CD4-positive, alpha-beta T cell (primary cell): Measurements from ENCODE around the gene BARX1. TPM values are rescaled to one million over a fixed set of nuclear protein-coding genes. Genes with fewer than 3 reads are reported as not detected.

Experiments used
- ATAC-seq: fragments of 200-7000 bp; cut with Tn5 transposase; one replicate; pipeline ENCODE4 v1.10.0; 2022; ENCODE audit warnings: mild to moderate bottlenecking; ENCODE audit not compliant: poor library complexity
- CTCF ChIA-PET: fragments of 350-600 bp; sonication (Branson Sonifier 250); formaldehyde crosslinking; loops from one replicate; lab custom pipeline; 2021; ENCODE audit warnings: antibody characterized with exemption, inconsistent platforms; lab: Charles Lee
- POLR2A ChIA-PET: fragments of 350-600 bp; sonication (Branson Sonifier 250); formaldehyde crosslinking; loops from one replicate; lab custom pipeline; 2021; ENCODE audit warnings: antibody characterized with exemption, inconsistent platforms; lab: Charles Lee
- DNase-seq, 14 experiments: peaks; one replicate each; pipeline ENCODE4 v3.0.0-alpha.2; 2013 to 2020; ENCODE audit warnings: mixed read lengths in 2 of 14
- H3K27ac ChIP-seq, 2 donors: one replicate each; pipeline versions ENCODE4 v1.5.1 to v1.7.0; 2013; ENCODE audit warnings: low read length in 2 of 2, low read depth in 1 of 2, mild to moderate bottlenecking in 1 of 2
- H3K27me3 ChIP-seq, 2 experiments: 1 replicate in 1 of 2; 2 replicates in 1 of 2; pipeline versions ENCODE4 v1.6.1 to v1.7.0; 2013; ENCODE audit warnings: low read length in 2 of 2, control low read depth in 1 of 2, mild to moderate bottlenecking in 1 of 2, moderate library complexity in 1 of 2; ENCODE audit not compliant: insufficient read depth in 2 of 2, control insufficient read depth in 1 of 2
- H3K36me3 ChIP-seq: one replicate; pipeline ENCODE4 v1.6.1; 2013; ENCODE audit warnings: low read length, control low read depth; ENCODE audit not compliant: insufficient read depth
- H3K4me1 ChIP-seq: one replicate; pipeline ENCODE4 v1.6.1; 2013; ENCODE audit warnings: low read length, control low read depth; ENCODE audit not compliant: insufficient read depth
- H3K4me3 ChIP-seq: one replicate; pipeline ENCODE4 v1.5.1; 2013; ENCODE audit warnings: mild to moderate bottlenecking, low read length, moderate library complexity
- H3K9me3 ChIP-seq, 2 experiments: 1 replicate in 1 of 2; 2 replicates in 1 of 2; pipeline versions ENCODE4 v1.6.1 to v1.7.0; 2013; ENCODE audit warnings: low read length in 2 of 2, mild to moderate bottlenecking in 2 of 2, control low read depth in 1 of 2, moderate library complexity in 1 of 2; ENCODE audit not compliant: control insufficient read depth in 1 of 2, insufficient read depth in 1 of 2
- H3K27ac Mint-ChIP-seq: one replicate; pipeline ENCODE4 v1.8.0; 2020; ENCODE audit warnings: mixed read lengths
- H3K27me3 Mint-ChIP-seq: one replicate; pipeline ENCODE4 v1.8.0; 2021; ENCODE audit warnings: mixed read lengths
- H3K36me3 Mint-ChIP-seq: one replicate; pipeline ENCODE4 v1.8.0; 2021; ENCODE audit warnings: low read depth, mixed read lengths
- H3K4me1 Mint-ChIP-seq: one replicate; pipeline ENCODE4 v1.8.0; 2021; ENCODE audit warnings: low read depth, mixed read lengths
- H3K4me3 Mint-ChIP-seq: one replicate; pipeline ENCODE4 v1.8.0; 2020; ENCODE audit warnings: mild to moderate bottlenecking, mixed read lengths
- H3K9me3 Mint-ChIP-seq: one replicate; pipeline ENCODE4 v1.8.0; 2020; ENCODE audit warnings: mixed read lengths
- CTCF ChIP-seq: fragments of 200-600 bp; IDR thresholded peaks from one replicate; pipeline ENCODE4 v1.8.0; 2022; ENCODE audit warnings: antibody characterized with exemption, mild to moderate bottlenecking
- intact Hi-C, 2 experiments: fragments of 100-400 bp; cut with DNase I in 1 of 2; cut with micrococcal nuclease in 1 of 2; formaldehyde crosslinking; loops; one replicate each; pipeline versions ENCODE4 v1.15.1 to v1.9.0; 2023 to 2025; cut with DNase I, micrococcal nuclease
- total RNA-seq, 174 experiments: library from RNA in 2 of 174; stranded (reverse) in 2 of 174; gene quantifications; one replicate each; pipeline ENCODE4 v1.2.3 and lab custom pipeline; 2021 to 2026

The BARX1 gene
- total RNA-seq, 2 experiments from 2014 or later, result 0.17 to 0.33 TPM

GRCh38 chr9:93996367-93996766, 41.2 kb upstream of the BARX1 start:
- DNase-seq (no peak), ATAC-seq (no peak)
- CTCF ChIA-PET, result no interaction called here
- no peaks in the 10 kb centered on the region for H3K9me3 Mint-ChIP-seq
- H3K4me1 Mint-ChIP-seq, result no peaks in the 10 kb centered on the region
- Histone ChIP-seq H3K4me3 (no peak overlapping the region), H3K27ac (no peak overlapping the region), H3K4me1 (no peaks in the 10 kb centered on the region), H3K9me3 (no peaks in the 10 kb centered on the region), H3K36me3 (no peaks in the 10 kb centered on the region), H3K27me3 (no peaks in the 10 kb centered on the region)
- TF ChIP-seq CTCF, result no peak
- H3K4me3 Mint-ChIP-seq, result no peak overlapping the region
- H3K27me3 Mint-ChIP-seq, result peaks cover 30% of the 10 kb centered on the region
- intact Hi-C loops, result no loop called here
- POLR2A ChIA-PET, result no interaction called here
- no peak overlapping the region for H3K27ac Mint-ChIP-seq
- H3K36me3 Mint-ChIP-seq, result no peaks in the 10 kb centered on the region

GRCh38 chr9:93994545-93994944, 39.4 kb upstream of the BARX1 start:
- no peak overlapping the region for H3K27ac Mint-ChIP-seq
- Histone ChIP-seq H3K36me3 (no peaks in the 10 kb centered on the region), H3K27ac (no peak overlapping the region), H3K4me3 (no peak overlapping the region), H3K4me1 (no peaks in the 10 kb centered on the region), H3K9me3 (no peaks in the 10 kb centered on the region), H3K27me3 (no peaks in the 10 kb centered on the region)
- peaks cover 9% of the 10 kb centered on the region for H3K9me3 Mint-ChIP-seq
- ChIA-PET CTCF (no interaction called here), POLR2A (no interaction called here)
- no peak overlapping the region for H3K4me3 Mint-ChIP-seq
- no peak for TF ChIP-seq CTCF
- no peaks in the 10 kb centered on the region for H3K36me3 Mint-ChIP-seq
- no peaks in the 10 kb centered on the region for H3K4me1 Mint-ChIP-seq
- no peak for DNase-seq
- intact Hi-C loops, result no loop called here
- peaks cover 42% of the 10 kb centered on the region for H3K27me3 Mint-ChIP-seq
- ATAC-seq, result no peak

- Mint-ChIP-seq H3K4me1 (no peaks in the 10 kb centered on the region), H3K36me3 (no peaks in the 10 kb centered on the region), H3K4me3 (no peak overlapping the region), H3K9me3 (peaks cover 10% of the 10 kb centered on the region), H3K27ac (no peak overlapping the region), H3K27me3 (peaks cover 43% of the 10 kb centered on the region)
- H3K4me3 ChIP-seq, result no peak overlapping the region
- H3K27ac ChIP-seq, result no peak overlapping the region
- H3K9me3 ChIP-seq, result no peaks in the 10 kb centered on the region
- intact Hi-C loops, result no loop called here
- ChIA-PET POLR2A (no interaction called here), CTCF (no interaction called here)
- H3K27me3 ChIP-seq, result no peaks in the 10 kb centered on the region
- H3K36me3 ChIP-seq, result no peaks in the 10 kb centered on the region
- no peak for ATAC-seq
- no peak for DNase-seq
- no peaks in the 10 kb centered on the region for H3K4me1 ChIP-seq
- no peak for TF ChIP-seq CTCF
These were observed 39.0 kb upstream of the BARX1 start for GRCh38 chr9:93994132-93994531.
